Measurements from ENCODE around the gene MED22.
A peak's percentile ranks its signal among the peaks of the same experiment; 100 is the strongest.

Gene MED22

GRCh38 chr9:133372144-133372543, 24.2 kb upstream of the MED22 start:
- DNase-seq: no peak
- Histone ChIP-seq H3K4me1 (peaks cover 25% of the 10 kb centered on the region), H3K9me3 (no peaks in the 10 kb centered on the region), H3K27me3 (no peaks in the 10 kb centered on the region), H3K36me3 (peaks cover 61% of the 10 kb centered on the region), H3K4me3 (ENCODE audit: low read depth, low read length) (no peak overlapping the region)
- no peak for TF ChIP-seq CTCF (IDR thresholded peaks at IDR 0.05; ENCODE audit: low read depth, low read length)

DNA sequence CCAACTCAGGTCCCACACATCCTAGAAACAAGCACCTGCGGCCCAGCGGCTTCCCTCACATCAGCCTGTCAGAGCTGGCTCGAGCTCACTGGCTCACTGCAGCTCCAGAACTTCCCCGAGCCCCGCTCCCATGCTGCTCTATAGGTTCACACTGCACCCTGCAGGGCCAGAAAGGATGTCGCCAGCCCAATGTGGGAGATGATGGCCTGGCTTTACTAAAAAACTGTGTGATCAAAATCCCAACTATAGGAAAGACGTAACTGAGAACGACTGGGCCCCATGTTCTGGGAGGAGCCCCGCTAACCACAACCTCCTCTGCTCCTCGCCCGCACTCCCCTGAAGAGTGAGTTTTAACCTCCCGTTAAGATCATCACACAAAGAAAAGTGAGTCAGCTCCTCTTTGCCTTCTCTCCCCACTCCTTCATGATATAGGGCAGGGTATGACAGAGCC, 23.4 kb upstream of the MED22 start:
- no peak for TF ChIP-seq CTCF (IDR thresholded peaks at IDR 0.05; ENCODE audit: low read depth, low read length)
- Histone ChIP-seq H3K36me3 (peaks cover 70% of the 10 kb centered on the region), H3K27me3 (no peaks in the 10 kb centered on the region), H3K4me1 (peaks cover 25% of the 10 kb centered on the region), H3K4me3 (ENCODE audit: low read depth, low read length) (no peak overlapping the region), H3K9me3 (no peaks in the 10 kb centered on the region)
- no peak for DNase-seq

GRCh38 chr9:133370685-133371084, 22.8 kb upstream of the MED22 start:
- Histone ChIP-seq H3K9me3 (no peaks in the 10 kb centered on the region), H3K4me1 (peaks cover 25% of the 10 kb centered on the region), H3K27me3 (no peaks in the 10 kb centered on the region), H3K36me3 (peaks cover 76% of the 10 kb centered on the region), H3K4me3 (ENCODE audit: low read depth, low read length) (no peak overlapping the region)
- no peak for DNase-seq
- TF ChIP-seq CTCF (IDR thresholded peaks at IDR 0.05; ENCODE audit: low read depth, low read length): no peak

DNA sequence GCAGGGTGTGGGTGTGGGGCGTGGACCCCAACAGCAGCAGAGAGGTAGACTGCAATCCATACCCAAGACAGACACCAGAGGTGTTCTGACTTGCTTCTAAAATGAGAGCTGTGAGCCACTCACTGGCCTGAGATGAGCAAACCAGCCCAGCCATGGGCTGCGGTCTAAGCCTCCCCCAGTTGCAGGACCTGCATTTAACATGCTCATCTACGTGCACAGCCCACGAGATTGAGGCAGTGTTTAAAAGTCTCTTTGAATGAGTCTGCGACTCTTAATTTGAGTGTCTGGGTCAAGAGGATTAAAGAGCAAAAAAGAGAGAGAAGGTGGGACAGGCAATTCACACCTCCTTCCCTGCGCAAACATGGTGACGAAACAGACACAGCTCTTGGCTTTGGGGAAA, 22.0 kb upstream of the MED22 start:
- peaks cover 83% of the 10 kb centered on the region for H3K36me3 ChIP-seq
- no peak for TF ChIP-seq CTCF (IDR thresholded peaks at IDR 0.05; ENCODE audit: low read depth, low read length)
- peaks cover 25% of the 10 kb centered on the region for H3K4me1 ChIP-seq
- no peak for DNase-seq
- no peaks in the 10 kb centered on the region for H3K27me3 ChIP-seq
- H3K4me3 ChIP-seq (ENCODE audit: low read depth, low read length): no peak overlapping the region
- H3K9me3 ChIP-seq: no peaks in the 10 kb centered on the region

DNA sequence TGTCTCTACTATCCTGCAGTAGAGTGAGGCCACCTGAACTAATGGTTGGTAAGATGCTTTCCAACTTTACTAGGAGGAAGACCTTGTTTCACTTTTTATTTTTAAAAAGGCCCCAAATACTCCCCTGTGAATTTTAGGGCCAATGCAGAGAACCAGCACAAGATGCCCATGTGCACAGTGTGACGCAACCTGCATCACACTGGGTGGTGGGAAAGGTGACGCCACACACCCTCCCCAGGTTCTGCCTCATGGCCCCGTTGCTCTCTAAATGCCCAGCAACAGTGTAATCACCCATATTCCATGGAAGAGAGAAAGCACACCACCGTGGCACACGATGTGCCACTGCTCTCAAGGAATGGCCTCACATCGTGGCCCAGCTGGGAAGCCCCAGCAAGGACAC, 21.5 kb upstream of the MED22 start:
- H3K9me3 ChIP-seq: no peaks in the 10 kb centered on the region
- no peak overlapping the region for H3K4me3 ChIP-seq (ENCODE audit: low read depth, low read length)
- DNase-seq: no peak
- H3K4me1 ChIP-seq: peaks cover 25% of the 10 kb centered on the region
- H3K36me3 ChIP-seq: peaks cover 86% of the 10 kb centered on the region
- no peaks in the 10 kb centered on the region for H3K27me3 ChIP-seq
- TF ChIP-seq CTCF (IDR thresholded peaks at IDR 0.05; ENCODE audit: low read depth, low read length): no peak

DNA sequence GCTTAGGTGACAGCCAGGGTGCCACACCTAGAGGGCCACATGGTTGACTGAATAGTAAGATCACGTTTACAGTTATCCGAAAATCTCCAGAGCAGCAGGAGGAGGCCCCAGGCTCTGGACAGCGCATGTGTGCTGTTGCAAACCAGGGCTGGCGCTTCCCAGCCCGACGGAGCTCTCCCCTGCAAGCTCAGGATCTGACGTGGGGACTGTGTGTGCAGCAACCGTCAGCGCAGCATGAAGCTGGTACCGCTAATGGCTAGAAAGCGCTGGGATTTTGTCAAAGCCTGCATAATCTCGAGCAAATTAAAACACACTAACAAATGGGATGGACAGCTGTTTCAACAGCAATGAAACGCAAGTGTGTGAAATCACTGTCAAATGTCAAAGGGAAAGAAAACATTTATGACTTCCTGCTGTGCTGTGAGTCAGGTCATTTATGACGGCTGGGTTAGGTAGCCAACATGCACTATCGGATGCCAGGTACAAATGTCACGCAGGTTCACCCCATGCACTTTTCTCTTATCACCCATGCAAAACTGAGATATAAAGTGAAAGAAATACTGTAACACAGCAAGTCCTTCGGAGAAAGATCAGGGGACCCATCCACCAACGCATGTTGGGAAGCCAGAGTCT, 20.4 kb upstream of the MED22 start:
- peak; percentile 79 for DNase-seq
- no peaks in the 10 kb centered on the region for H3K27me3 ChIP-seq
- H3K36me3 ChIP-seq: peaks cover 93% of the 10 kb centered on the region

More for the DNA sequence above, 20.4 kb upstream of the MED22 start:
- Histone ChIP-seq H3K4me1 (peaks cover 25% of the 10 kb centered on the region), H3K4me3 (ENCODE audit: low read depth, low read length) (no peak overlapping the region; the same call in 1 of the 2 replicates), H3K9me3 (no peaks in the 10 kb centered on the region)
- no peak for TF ChIP-seq CTCF (IDR thresholded peaks at IDR 0.05; ENCODE audit: low read depth, low read length)

Data from BE2C (cell line).